H9 (cell line): ENCODE measurements around the gene PLK2. TPM values are rescaled to one million over a fixed set of nuclear protein-coding genes. Genes with fewer than 3 reads are reported as not detected.

ENCODE experiments used
- DNase-seq: peaks from one replicate; pipeline ENCODE4 v3.0.0-alpha.2; 2017
- H2AFZ ChIP-seq: one replicate; pipeline ENCODE4 v1.6.1; 2013; ENCODE audit warnings: mild to moderate bottlenecking, low read length, control low read depth, moderate library complexity
- H2AK5ac ChIP-seq: 2 replicates; pipeline ENCODE4 v1.6.1; 2013; ENCODE audit warnings: low read length, control low read depth, mixed read lengths; ENCODE audit not compliant: insufficient read length
- H2BK120ac ChIP-seq: one replicate; pipeline ENCODE4 v1.6.1; 2013; ENCODE audit warnings: low read depth, mild to moderate bottlenecking, low read length, control low read depth, inconsistent platforms; ENCODE audit not compliant: poor library complexity, severe bottlenecking
- H2BK12ac ChIP-seq: 2 replicates; pipeline ENCODE4 v1.6.1; 2013; ENCODE audit warnings: low read length, control low read depth, mixed read lengths, low read depth; ENCODE audit not compliant: insufficient read length
- H2BK15ac ChIP-seq: 2 replicates; pipeline ENCODE4 v1.6.1; 2013; ENCODE audit warnings: low read depth, low read length, control low read depth
- H2BK20ac ChIP-seq: one replicate; pipeline ENCODE4 v1.6.1; 2013; ENCODE audit warnings: low read depth, mild to moderate bottlenecking, low read length, control low read depth, inconsistent platforms; ENCODE audit not compliant: poor library complexity, severe bottlenecking
- H2BK5ac ChIP-seq: 2 replicates; pipeline ENCODE4 v1.6.1; 2013; ENCODE audit warnings: low read length, control low read depth, mixed read lengths; ENCODE audit not compliant: insufficient read length
- H3K14ac ChIP-seq: 2 replicates; pipeline ENCODE4 v1.6.1; 2013; ENCODE audit warnings: low read length, control low read depth; ENCODE audit not compliant: insufficient read depth
- H3K18ac ChIP-seq: 2 replicates; pipeline ENCODE4 v1.6.1; 2013; ENCODE audit warnings: low read depth, mild to moderate bottlenecking, mixed read lengths, low read length, control low read depth; ENCODE audit not compliant: insufficient read length
- H3K23ac ChIP-seq: 2 replicates; pipeline ENCODE4 v1.6.1; 2013; ENCODE audit warnings: low read length, control low read depth, mixed read lengths, low read depth; ENCODE audit not compliant: insufficient read length
- H3K23me2 ChIP-seq: 2 replicates; pipeline ENCODE4 v1.6.1; 2013; ENCODE audit warnings: low read depth, mild to moderate bottlenecking, mixed read lengths, low read length, control low read depth; ENCODE audit not compliant: insufficient read length, poor library complexity, severe bottlenecking
- H3K27ac ChIP-seq: 2 replicates; pipeline ENCODE4 v1.5.1; 2013; ENCODE audit warnings: low read length, control low read depth, mixed read lengths, low read depth; ENCODE audit not compliant: insufficient read length
- H3K27me3 ChIP-seq: 2 replicates; pipeline ENCODE4 v1.6.1; 2013; ENCODE audit warnings: low read length, control low read depth, inconsistent platforms; ENCODE audit not compliant: insufficient read depth
- H3K4ac ChIP-seq: 2 replicates; pipeline ENCODE4 v1.6.1; 2013; ENCODE audit warnings: low read depth, mild to moderate bottlenecking, control low read depth, inconsistent platforms, low read length, moderate library complexity
- H3K4me1 ChIP-seq: 2 replicates; pipeline ENCODE4 v1.6.1; 2013; ENCODE audit warnings: low read length, control low read depth, inconsistent platforms; ENCODE audit not compliant: insufficient read depth
- H3K4me2 ChIP-seq: 2 replicates; pipeline ENCODE4 v1.6.1; 2013; ENCODE audit warnings: low read length, control low read depth, mixed read lengths; ENCODE audit not compliant: insufficient read length, insufficient read depth
- H3K56ac ChIP-seq: 2 replicates; pipeline ENCODE4 v1.6.1; 2013; ENCODE audit warnings: low read depth, mild to moderate bottlenecking, mixed read lengths, low read length, control low read depth; ENCODE audit not compliant: insufficient read length
- H3K79me1 ChIP-seq: 2 replicates; pipeline ENCODE4 v1.6.1; 2013; ENCODE audit warnings: low read depth, mild to moderate bottlenecking, moderate library complexity, low read length, control low read depth, inconsistent platforms; ENCODE audit not compliant: insufficient read depth, poor library complexity, severe bottlenecking
- H3K79me2 ChIP-seq: 2 replicates; pipeline ENCODE4 v1.6.1; 2013; ENCODE audit warnings: low read length, control low read depth, inconsistent platforms; ENCODE audit not compliant: insufficient read depth
- H3K9ac ChIP-seq: 2 replicates; pipeline ENCODE4 v1.6.1; 2013; ENCODE audit warnings: low read length, control low read depth, mixed read lengths; ENCODE audit not compliant: insufficient read length; ENCODE audit errors: extremely low read depth
- H3K9me3 ChIP-seq: one replicate; pipeline ENCODE4 v1.6.1; 2013; ENCODE audit warnings: low read depth, low read length, inconsistent platforms; ENCODE audit not compliant: control insufficient read depth
- H3T11ph ChIP-seq: one replicate; pipeline ENCODE4 v1.6.1; 2013; ENCODE audit warnings: mild to moderate bottlenecking, low read length, control low read depth, inconsistent platforms
- H4K20me1 ChIP-seq: one replicate; pipeline ENCODE4 v1.6.1; 2013; ENCODE audit not compliant: control insufficient read depth, insufficient read length, insufficient read depth
- H4K5ac ChIP-seq: 2 replicates; pipeline ENCODE4 v1.6.1; 2013; ENCODE audit warnings: low read depth, mild to moderate bottlenecking, mixed read lengths, low read length, control low read depth; ENCODE audit not compliant: insufficient read length
- H4K8ac ChIP-seq: replicated peaks from 2 replicates; pipeline ENCODE4 v1.6.1; 2013; ENCODE audit warnings: low read length, control low read depth, mixed read lengths, low read depth; ENCODE audit not compliant: insufficient read length
- H4K91ac ChIP-seq: 2 replicates; pipeline ENCODE4 v1.6.1; 2013; ENCODE audit warnings: low read depth, mild to moderate bottlenecking, moderate library complexity, mixed read lengths, low read length, control low read depth; ENCODE audit not compliant: insufficient read length
- H3K27ac Mint-ChIP-seq, 3 experiments: 2 replicates in 2 of 3; 3 replicates in 1 of 3; pipeline ENCODE4 v1.8.0; 2020 to 2021; ENCODE audit warnings: mixed read lengths in 3 of 3, mild to moderate bottlenecking in 1 of 3, moderate library complexity in 1 of 3
- H3K27me3 Mint-ChIP-seq: 2 replicates; pipeline ENCODE4 v1.8.0; 2021; ENCODE audit warnings: low read depth, mild to moderate bottlenecking, moderate library complexity, mixed read lengths
- H3K36me3 Mint-ChIP-seq, 3 experiments: 2 replicates in 2 of 3; 3 replicates in 1 of 3; pipeline ENCODE4 v1.8.0; 2020 to 2021; ENCODE audit warnings: low read depth in 3 of 3, mixed read lengths in 3 of 3; ENCODE audit not compliant: insufficient read depth in 1 of 3
- H3K4me1 Mint-ChIP-seq, 2 experiments: 2 replicates each; pipeline ENCODE4 v1.8.0; 2020; ENCODE audit warnings: mixed read lengths in 2 of 2
- H3K4me3 Mint-ChIP-seq, 2 experiments: 2 replicates in 1 of 2; 3 replicates in 1 of 2; pipeline ENCODE4 v1.8.0; 2020 to 2021; ENCODE audit warnings: mild to moderate bottlenecking in 2 of 2, mixed read lengths in 2 of 2, moderate library complexity in 1 of 2
- H3K9me3 Mint-ChIP-seq, 2 experiments: 2 replicates in 1 of 2; 3 replicates in 1 of 2; pipeline ENCODE4 v1.8.0; 2020; ENCODE audit warnings: mild to moderate bottlenecking in 2 of 2, mixed read lengths in 2 of 2, moderate library complexity in 1 of 2
- WGBS: extraction: QIAGEN DNeasy Blood & Tissue Kit; methylation state at CpG from one replicate; pipeline ENCODE4 v1.1.7; 2013; ENCODE audit warnings: missing lambda C conversion rate, low lambda C conversion rate, mixed read lengths; ENCODE audit not compliant: insufficient read length; ENCODE audit errors: extremely low coverage; 5-methylcytosine and 5-hydroxymethylcytosine counted together
- total RNA-seq: library from RNA; stranded (reverse); gene quantifications from 2 replicates; pipeline ENCODE4 v1.2.1, GENCODE V29; 2021
- TF ChIP-seq, protein P1 (sequence below): fragments of 200-600 bp; sonication (generic); conservative IDR thresholded peaks from 3 replicates; pipeline ENCODE4 v1.8.0; 2021; ENCODE audit warnings: antibody characterized with exemption, mild to moderate bottlenecking

PLK2 gene
- total RNA-seq, 1 experiment from 2014 or later = 26.2 TPM

- Histone ChIP-seq H3K4me1 (peaks cover 18% of the 10 kb centered on the region), H3K79me1 (no peaks in the 10 kb centered on the region), H3K23me2 (no peaks in the 10 kb centered on the region), H3K56ac (no peak overlapping the region), H3K4me2 (no peak overlapping the region), H2BK20ac (no peak overlapping the region), H3K4ac (no peak overlapping the region), H3K9ac (no peak overlapping the region), H3K79me2 (no peaks in the 10 kb centered on the region), H3K14ac (no peak overlapping the region), H2BK120ac (no peak overlapping the region), H3K23ac (no peak overlapping the region), H4K8ac (no peak overlapping the region), H3K18ac (no peak overlapping the region), H2BK12ac (no peak overlapping the region), H2BK15ac (no peak overlapping the region), H3K27me3 (no peaks in the 10 kb centered on the region), H2AK5ac (no peak overlapping the region), H3K9me3 (no peaks in the 10 kb centered on the region), H3K27ac (no peak overlapping the region), H4K5ac (no peak overlapping the region), H4K91ac (no peak overlapping the region), H3T11ph (no peak overlapping the region), H2AFZ (no peak overlapping the region), H4K20me1 (no peaks in the 10 kb centered on the region), H2BK5ac (no peak overlapping the region)
- WGBS = no CpG with 5 or more reads among the region's 2 CpGs
- Mint-ChIP-seq H3K9me3 (no peaks in the 10 kb centered on the region; a peak in 1 of 5 replicates), H3K36me3 (no peaks in the 10 kb centered on the region), H3K27me3 (no peaks in the 10 kb centered on the region; the same call in 1 of the 2 replicates), H3K27ac (no peak overlapping the region), H3K4me3 (no peak overlapping the region), H3K4me1 (peaks cover 26 to 57% of the 10 kb centered on the region in 2 experiments)
- DNase-seq = no peak
- TF ChIP-seq, protein P1, sequence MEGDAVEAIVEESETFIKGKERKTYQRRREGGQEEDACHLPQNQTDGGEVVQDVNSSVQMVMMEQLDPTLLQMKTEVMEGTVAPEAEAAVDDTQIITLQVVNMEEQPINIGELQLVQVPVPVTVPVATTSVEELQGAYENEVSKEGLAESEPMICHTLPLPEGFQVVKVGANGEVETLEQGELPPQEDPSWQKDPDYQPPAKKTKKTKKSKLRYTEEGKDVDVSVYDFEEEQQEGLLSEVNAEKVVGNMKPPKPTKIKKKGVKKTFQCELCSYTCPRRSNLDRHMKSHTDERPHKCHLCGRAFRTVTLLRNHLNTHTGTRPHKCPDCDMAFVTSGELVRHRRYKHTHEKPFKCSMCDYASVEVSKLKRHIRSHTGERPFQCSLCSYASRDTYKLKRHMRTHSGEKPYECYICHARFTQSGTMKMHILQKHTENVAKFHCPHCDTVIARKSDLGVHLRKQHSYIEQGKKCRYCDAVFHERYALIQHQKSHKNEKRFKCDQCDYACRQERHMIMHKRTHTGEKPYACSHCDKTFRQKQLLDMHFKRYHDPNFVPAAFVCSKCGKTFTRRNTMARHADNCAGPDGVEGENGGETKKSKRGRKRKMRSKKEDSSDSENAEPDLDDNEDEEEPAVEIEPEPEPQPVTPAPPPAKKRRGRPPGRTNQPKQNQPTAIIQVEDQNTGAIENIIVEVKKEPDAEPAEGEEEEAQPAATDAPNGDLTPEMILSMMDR = no peak
Measured at GRCh38 chr5:58410441-58410840, 49.4 kb downstream of the PLK2 start.
